Measurements from ENCODE around the gene SETBP1. TPM values are rescaled to one million over a fixed set of nuclear protein-coding genes. Genes with fewer than 3 reads are reported as not detected.

The SETBP1 gene
- polyA plus RNA-seq, 1 experiment = 2.9 TPM

- Histone ChIP-seq H3K27me3 (ENCODE audit: control insufficient read depth, insufficient read depth, low read length) (no peaks in the 10 kb centered on the region; the same call in 1 of the 2 replicates), H3K4me3 (ENCODE audit: low read depth, low read length) (no peak overlapping the region), H3K36me3 (ENCODE audit: control insufficient read depth, insufficient read depth, low read length) (no peaks in the 10 kb centered on the region)
- no peak for DNase-seq (ENCODE audit: low read depth)
- ChIA-PET POLR2A (no interaction called here), CTCF (no interaction called here)
- no peak for TF ChIP-seq CTCF (IDR thresholded peaks at IDR 0.05; ENCODE audit: insufficient read depth, low read depth, low read length)
These were observed 125.0 kb downstream of the SETBP1 start for GRCh38 chr18:44805643-44806042.

- CTCF ChIA-PET = interaction anchor here (1.1 to 1.6 kb wide), 2 partner anchors 8 to 11 kb away, joined by 3 to 5 read pairs; no protein-coding TSS in a partner anchor
- Histone ChIP-seq H3K36me3 (ENCODE audit: control insufficient read depth, insufficient read depth, low read length) (no peaks in the 10 kb centered on the region), H3K4me3 (ENCODE audit: low read depth, low read length) (no peak overlapping the region), H3K27me3 (ENCODE audit: control insufficient read depth, insufficient read depth, low read length) (no peaks in the 10 kb centered on the region; the same call in 1 of the 2 replicates)
- POLR2A ChIA-PET = no interaction called here
- no peak for TF ChIP-seq CTCF (IDR thresholded peaks at IDR 0.05; ENCODE audit: insufficient read depth, low read depth, low read length)
- DNase-seq (ENCODE audit: low read depth) = no peak
These were observed 127.1 kb downstream of the SETBP1 start for GRCh38 chr18:44807766-44808165.

- ChIA-PET POLR2A (no interaction called here), CTCF (no interaction called here)
- H3K27me3 ChIP-seq (ENCODE audit: control insufficient read depth, insufficient read depth, low read length) = no peaks in the 10 kb centered on the region
- H3K4me3 ChIP-seq (ENCODE audit: low read depth, low read length) = no peak overlapping the region
- no peak for DNase-seq (ENCODE audit: low read depth)
- no peaks in the 10 kb centered on the region for H3K36me3 ChIP-seq (ENCODE audit: control insufficient read depth, insufficient read depth, low read length)
- TF ChIP-seq CTCF (IDR thresholded peaks at IDR 0.05; ENCODE audit: insufficient read depth, low read depth, low read length) = no peak
These were observed 131.0 kb downstream of the SETBP1 start for GRCh38 chr18:44811572-44812125.

GRCh38 chr18:44812426-44812825, 131.7 kb downstream of the SETBP1 start:
- CTCF ChIA-PET = no interaction called here
- POLR2A ChIA-PET = no interaction called here
- H3K27me3 ChIP-seq (ENCODE audit: control insufficient read depth, insufficient read depth, low read length) = no peaks in the 10 kb centered on the region
- no peaks in the 10 kb centered on the region for H3K36me3 ChIP-seq (ENCODE audit: control insufficient read depth, insufficient read depth, low read length)
- DNase-seq (ENCODE audit: low read depth) = no peak
- TF ChIP-seq CTCF (IDR thresholded peaks at IDR 0.05; ENCODE audit: insufficient read depth, low read depth, low read length) = no peak
- no peak overlapping the region for H3K4me3 ChIP-seq (ENCODE audit: low read depth, low read length)

- no peak for DNase-seq (ENCODE audit: low read depth)
- H3K36me3 ChIP-seq (ENCODE audit: control insufficient read depth, insufficient read depth, low read length) = no peaks in the 10 kb centered on the region
- ChIA-PET POLR2A (no interaction called here), CTCF (interaction anchor here (1.7 kb wide), 1 partner anchor 10 kb away, joined by 5 read pairs; no protein-coding TSS in a partner anchor)
- no peak overlapping the region for H3K4me3 ChIP-seq (ENCODE audit: low read depth, low read length)
- H3K27me3 ChIP-seq (ENCODE audit: control insufficient read depth, insufficient read depth, low read length) = no peaks in the 10 kb centered on the region
- TF ChIP-seq CTCF (IDR thresholded peaks at IDR 0.05; ENCODE audit: insufficient read depth, low read depth, low read length) = no peak
These were observed 132.9 kb downstream of the SETBP1 start for GRCh38 chr18:44813586-44813985.

All from BJ (cell line).